ENCODE results near the gene PCSK2.

DNA sequence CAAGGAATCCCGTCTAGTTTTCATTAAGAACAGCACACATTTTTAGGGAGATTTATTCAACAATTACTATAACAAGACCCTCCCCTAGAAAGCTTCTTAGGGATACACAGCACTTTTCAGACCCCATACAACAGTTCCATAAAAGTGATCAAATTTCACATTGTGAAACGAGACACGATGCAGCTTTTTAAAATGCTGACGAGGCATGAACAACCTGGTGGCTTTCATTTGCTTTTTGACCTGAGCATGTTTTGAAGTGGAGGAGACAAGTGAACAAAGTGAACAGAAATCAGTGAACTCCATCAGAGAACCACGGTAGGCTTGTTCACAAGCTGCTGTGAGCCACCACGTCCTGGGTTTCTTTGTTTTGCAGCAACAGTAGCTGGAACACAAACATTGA is 112.2 kb downstream of the PCSK2 start:
- TF ChIP-seq, protein P1, sequence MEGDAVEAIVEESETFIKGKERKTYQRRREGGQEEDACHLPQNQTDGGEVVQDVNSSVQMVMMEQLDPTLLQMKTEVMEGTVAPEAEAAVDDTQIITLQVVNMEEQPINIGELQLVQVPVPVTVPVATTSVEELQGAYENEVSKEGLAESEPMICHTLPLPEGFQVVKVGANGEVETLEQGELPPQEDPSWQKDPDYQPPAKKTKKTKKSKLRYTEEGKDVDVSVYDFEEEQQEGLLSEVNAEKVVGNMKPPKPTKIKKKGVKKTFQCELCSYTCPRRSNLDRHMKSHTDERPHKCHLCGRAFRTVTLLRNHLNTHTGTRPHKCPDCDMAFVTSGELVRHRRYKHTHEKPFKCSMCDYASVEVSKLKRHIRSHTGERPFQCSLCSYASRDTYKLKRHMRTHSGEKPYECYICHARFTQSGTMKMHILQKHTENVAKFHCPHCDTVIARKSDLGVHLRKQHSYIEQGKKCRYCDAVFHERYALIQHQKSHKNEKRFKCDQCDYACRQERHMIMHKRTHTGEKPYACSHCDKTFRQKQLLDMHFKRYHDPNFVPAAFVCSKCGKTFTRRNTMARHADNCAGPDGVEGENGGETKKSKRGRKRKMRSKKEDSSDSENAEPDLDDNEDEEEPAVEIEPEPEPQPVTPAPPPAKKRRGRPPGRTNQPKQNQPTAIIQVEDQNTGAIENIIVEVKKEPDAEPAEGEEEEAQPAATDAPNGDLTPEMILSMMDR (IDR thresholded peaks at IDR 0.05), result no peak
- TF ChIP-seq POLR2A (IDR thresholded peaks at IDR 0.05), result no peak

Measured in esophagus squamous epithelium (tissue), 4 donors.